HPDE6-E6E7 (cell line): Measurements from ENCODE around the gene METTL23.
"Not testable (repeated sequence)": the region's sequence is repeated elsewhere in the genome, so short reads cannot be mapped to it uniquely, and the experiment has no call there.

ENCODE experiments used
- DNase-seq: peaks from one replicate; pipeline ENCODE4 v3.0.0; 2011; ENCODE audit warnings: missing footprints; ENCODE audit errors: extremely low spot score

METTL23 gene

GRCh38 chr17:76695059-76695831, 31.4 kb upstream of the METTL23 start:
- DNase-seq = no peak

GRCh38 chr17:76696763-76697701, 29.6 kb upstream of the METTL23 start:
- no peak for DNase-seq

DNA sequence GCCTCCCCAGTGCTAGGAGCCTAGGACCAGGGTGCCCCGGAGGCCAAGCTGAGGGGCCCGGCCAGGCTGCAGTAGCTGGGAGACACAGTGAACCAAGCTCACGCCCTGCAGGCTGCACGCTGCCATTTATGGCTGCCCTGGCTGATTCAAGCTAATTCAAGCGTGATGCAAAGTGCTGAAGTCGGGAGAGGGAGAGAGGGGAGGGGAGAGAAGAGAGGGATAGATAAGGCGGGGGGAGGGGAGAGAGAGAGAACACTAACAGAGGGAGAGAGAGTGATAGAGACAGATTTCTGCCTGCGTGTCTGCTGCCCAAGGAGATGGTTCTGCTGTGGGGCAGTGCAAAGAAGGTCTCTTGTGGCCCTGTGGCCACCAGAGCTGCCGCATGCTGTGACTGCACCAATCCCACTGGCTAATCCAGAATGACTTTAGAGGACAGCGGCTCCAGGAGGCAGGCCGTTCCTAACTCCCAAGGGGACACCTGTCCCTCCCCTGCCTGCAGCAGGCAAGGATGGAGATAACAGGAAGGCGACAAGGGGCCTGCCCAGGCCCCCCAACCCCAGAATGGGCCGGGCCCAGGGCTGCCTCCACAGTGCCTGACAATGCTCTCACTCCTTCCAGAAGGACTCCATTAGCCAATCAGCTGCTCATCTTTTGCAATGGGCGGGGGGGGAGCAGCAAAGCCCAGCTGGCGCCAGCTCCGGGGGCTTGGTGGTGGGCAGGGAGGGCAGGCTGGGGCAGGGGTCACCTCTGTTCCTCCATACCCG, 28.8 kb upstream of the METTL23 start:
- no peak for DNase-seq

- DNase-seq = not testable (repeated sequence)
Observed at GRCh38 chr17:76698466-76698977, 28.1 kb upstream of the METTL23 start.

- peak; percentile 67 for DNase-seq
Observed at GRCh38 chr17:76700270-76700616, 26.4 kb upstream of the METTL23 start.

GRCh38 chr17:76700617-76701470, 25.8 kb upstream of the METTL23 start:
- DNase-seq = peak; percentile 86

- DNase-seq = no peak
Observed at GRCh38 chr17:76701471-76701967, 25.1 kb upstream of the METTL23 start.

- DNase-seq = no peak
Observed at GRCh38 chr17:76702076-76702475, 24.6 kb upstream of the METTL23 start.

DNA sequence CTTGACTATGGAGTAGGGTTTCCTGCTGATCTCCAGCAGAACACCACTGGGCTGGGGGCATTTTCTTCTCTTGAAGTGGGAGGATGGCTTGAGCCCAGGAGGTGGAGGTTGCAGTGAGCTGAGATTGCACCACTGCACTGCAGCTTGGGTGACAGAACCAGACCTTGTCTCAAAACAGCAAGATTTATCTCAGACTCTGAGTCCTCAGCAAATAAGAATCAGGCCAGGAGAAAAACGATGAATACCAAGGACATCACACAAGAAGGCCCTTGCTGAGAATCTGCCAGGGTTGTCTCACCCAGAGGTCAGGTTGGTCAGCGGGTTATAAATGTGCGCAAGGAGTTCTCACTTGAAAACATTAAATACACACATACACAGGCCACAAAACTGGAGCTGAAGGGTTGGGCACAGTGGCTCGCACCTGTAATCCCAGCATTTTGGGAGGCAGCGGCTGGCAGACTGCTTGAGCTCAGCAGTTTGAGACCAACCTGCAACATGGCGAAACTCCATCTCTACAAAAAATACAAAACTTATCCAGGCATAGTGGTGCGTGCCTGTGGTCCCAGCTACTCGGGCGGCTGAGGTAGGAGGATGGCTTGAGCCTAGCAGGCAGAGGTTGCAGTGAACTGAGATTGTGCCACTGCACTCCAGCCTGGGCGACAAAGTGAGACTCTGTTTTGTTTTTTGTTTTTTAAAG, 23.6 kb upstream of the METTL23 start:
- no peak for DNase-seq

DNA sequence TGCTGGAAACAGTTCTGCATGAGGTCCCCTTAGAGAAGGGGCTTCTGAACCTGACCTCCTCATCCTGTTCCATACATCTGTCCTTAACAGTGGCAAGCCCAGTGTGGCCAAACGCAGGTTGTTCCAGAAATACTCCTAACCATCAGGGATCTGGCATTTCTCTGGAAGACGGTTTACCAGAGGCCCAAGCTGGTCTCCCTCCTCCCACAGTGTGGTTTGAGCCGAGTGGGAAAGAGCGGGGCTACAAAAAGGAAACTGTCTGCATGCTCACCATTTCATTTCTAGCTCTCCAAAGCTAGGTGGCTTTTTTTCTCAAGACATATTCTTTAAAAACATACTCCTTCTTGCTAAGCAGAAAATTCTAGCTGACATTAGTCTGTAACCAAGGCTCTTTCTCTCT, 21.8 kb upstream of the METTL23 start:
- no peak for DNase-seq

DNA sequence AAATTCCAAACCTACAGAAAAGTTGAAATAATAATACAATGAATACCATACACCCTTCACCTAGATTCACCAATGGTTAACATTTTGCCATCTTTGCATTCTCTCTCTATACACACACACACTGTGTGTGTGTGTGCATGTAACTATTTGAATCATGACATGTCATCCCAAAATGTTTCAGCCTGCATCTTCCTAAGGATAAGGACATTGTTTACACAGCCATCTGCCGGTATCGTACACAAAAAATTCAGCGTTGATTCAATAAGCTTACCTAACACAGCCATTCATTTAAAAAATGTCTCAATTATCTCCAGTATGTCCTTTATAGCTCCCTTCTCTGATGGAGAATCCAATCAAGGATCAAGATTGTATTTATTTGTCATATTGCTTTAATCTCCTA, 19.8 kb upstream of the METTL23 start:
- no peak for DNase-seq

DNA sequence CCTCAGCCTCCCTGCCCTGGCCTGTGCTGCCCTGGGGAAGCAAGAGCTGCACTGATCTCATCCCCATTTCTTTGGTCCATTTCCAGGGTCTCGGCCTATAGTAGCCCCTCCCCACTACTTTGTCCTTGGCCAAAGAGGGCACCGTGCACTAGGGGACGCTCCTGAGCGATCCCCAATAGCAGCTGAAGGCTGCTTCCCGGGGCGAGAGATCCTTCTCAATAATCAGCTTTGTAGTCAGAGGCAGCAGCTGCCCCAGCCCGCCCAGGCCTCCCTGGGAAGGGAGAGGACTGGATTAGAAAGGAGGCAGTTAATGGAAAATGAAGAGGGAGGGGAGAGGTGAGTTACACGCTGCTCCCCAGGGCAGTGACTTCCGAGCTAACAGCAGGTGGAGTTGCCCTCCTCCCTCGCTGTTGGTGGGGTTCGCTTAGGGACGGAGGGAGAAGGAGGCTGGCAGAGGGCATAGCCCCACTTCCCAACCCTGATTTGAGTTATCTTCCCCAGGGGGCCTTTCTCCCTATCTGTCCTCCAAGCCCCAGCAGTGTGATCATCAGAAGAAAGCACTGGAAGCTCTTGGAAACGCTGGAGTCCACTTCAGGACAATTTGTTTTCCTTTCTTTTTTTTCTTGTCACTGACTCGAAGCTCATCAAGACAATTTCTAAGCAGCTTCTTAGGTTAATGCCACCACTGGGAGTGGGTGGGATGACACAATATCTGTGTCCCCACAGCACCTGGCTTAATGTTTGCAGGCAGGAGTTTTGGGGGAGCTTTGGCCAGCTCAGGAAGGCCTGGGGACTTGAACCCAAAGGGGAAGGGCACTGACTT, 18.4 kb upstream of the METTL23 start:
- DNase-seq = no peak

DNA sequence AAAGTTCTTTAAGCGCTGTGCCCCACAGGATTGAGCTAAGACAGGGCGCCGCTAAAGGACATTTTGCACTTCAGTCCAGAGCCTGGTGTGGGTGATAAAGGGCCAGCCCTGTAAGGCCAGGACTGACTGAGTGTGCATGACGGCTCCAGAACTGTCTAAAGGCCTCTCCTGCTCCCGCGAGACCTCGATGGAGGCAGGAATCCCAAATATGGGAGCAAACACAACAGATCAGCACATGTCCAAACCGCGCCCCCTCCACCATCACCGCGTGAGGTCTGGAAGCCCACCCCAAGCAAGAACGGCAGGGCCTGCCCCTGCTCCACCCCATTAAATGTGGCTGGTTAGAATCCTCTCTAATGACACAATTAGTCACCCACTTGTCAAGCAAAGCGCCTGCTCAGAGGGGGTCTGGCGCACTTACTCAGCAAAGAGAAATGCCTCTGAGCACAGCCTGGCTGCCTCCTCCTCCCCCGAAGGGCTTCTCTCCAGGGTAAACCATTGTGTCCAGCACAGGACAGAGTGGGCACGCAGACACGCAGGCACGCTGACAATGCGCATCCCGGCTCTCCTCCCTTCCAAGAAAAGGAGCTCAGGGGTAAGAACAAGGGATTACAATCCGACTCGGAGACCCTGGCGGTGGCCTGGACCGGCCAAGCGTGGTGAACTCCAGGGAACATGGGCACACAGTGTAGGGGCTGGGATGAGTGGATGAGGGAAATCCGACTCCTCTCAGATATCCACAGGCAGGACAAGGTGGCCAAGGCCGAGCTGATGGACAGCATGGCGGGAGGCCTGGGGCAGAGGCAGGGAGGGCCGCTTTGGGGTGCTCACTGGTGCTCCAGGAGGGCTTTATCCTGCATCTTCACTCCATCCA, 17.3 kb upstream of the METTL23 start:
- DNase-seq = peak; percentile 79

- DNase-seq = not testable (repeated sequence)
Observed at GRCh38 chr17:76709951-76710862, 16.4 kb upstream of the METTL23 start.

GRCh38 chr17:76710863-76711611, 15.6 kb upstream of the METTL23 start, which contains the start of gene MXRA7:
Gene MXRA7 (minus strand): TSS chr17:76710965. CDS start chr17:76710946, 19 bp downstream.
- DNase-seq = peak; percentile 75

GRCh38 chr17:76712321-76712720, 14.3 kb upstream of the METTL23 start:
- DNase-seq = not testable (repeated sequence)
